Activated CD4-positive, alpha-beta T cell treated with anti-CD3 and anti-CD28 coated beads for 48 hours (primary cell): ENCODE data around the gene BFSP2.

ENCODE experiments used
- DNase-seq: peaks from one replicate; pipeline ENCODE4 v3.0.0-alpha.2; 2020

Gene BFSP2

DNA sequence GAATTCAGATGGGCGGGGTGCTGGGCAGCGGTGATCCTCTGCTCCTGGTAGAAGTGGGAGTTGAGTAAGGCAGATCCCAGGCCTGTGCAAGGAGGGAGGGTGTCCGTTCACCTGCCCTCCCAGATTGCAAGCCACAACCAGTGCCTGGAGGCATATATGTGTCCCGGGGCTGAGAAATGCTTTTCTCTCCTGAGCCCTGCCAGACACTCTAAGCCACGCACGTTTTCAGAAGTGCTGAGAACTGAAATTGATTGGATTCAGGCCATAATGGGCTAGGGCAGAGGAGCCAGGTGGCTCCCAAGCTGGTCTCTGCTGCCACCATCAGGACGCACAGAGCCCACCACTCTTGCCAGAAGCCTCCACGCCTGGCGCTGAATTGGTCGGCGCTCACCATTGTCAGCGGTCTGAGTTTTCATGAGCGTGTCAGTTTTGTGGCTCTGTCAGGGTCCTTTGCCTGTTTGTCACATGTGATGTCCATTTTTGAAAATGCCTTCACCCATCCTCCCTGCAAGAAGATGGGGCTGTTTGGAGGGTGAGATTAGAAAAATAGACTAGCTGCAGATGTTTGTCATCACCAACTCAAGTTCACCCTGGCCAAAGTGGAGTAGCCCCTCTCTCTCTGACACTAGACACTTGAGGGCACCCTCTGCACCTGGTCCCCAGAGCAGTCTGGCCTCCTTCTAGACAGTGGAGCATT lies 15.4 kb upstream of the BFSP2 start:
- DNase-seq: peak; percentile 62

DNA sequence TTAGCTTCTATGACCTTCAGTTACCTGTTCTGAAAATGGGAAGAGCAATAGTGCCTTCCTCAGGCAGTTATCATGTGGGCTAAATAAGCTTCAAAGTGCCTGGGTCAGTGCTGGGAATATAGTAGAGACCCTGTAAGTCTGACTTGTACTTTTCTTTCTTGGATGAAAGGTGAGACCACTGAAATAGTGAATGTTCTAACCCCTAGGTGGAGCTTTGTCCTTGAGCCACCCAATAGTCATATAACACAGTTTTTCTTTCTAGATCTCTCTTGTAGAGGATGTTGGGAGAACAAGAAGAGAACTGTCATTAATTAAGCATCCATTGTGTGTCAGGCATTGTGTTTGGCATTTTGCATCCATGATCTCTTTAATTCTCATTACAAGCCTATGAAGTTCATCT lies 13.0 kb upstream of the BFSP2 start:
- no peak for DNase-seq

DNA sequence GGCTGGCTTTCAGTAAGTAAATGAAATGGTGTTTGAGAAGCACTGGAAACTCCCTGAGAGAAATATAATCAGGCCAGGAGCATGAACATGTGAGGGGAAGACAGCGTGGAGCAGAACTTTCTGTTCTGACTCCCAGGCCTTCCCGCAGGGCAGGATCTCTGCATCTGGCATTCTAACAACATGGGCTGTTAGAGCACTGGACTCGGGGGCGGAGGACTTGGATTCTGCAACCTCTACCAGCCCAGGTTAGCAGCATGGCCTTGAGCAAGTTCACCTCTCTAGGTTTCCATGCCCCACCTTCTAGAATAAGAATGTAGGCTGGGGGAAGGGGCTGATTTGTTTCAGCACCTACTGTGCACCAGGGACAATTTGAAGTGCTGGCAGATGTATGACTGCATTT lies 12.5 kb upstream of the BFSP2 start:
- no peak for DNase-seq

DNA sequence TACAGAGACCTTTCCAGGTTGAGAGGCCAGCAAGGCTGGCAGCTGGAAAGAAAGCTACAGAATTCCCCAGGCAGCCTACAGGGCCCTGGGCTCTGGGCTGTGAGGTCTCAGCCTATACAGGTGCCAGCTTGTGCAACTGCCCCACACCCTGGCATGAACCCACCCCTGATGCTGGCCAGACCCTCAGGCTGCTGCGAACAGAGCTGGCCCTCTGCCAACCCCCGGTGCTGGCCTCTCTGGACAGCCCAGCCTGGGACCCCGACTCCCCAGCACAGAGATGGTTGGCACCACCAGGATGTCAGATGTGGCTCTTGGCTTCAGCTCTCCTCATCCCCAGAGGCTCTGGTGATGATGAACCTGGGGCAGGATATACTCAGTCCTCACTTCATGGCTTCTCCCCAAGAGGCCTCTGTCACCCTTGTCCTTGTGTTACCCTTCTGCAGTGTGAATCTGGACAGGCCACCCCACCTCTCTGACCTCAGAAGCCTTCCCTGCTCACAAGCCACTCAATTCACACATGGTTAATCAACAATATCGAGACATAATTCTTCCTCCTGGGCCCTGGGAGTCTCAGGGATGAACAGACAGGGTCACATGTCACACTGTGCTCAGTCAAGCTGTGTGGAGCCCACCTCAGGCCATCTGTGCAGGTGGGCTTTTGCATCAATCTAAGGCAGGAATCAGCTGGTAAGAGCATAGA lies 11.0 kb upstream of the BFSP2 start:
- no peak for DNase-seq

DNA sequence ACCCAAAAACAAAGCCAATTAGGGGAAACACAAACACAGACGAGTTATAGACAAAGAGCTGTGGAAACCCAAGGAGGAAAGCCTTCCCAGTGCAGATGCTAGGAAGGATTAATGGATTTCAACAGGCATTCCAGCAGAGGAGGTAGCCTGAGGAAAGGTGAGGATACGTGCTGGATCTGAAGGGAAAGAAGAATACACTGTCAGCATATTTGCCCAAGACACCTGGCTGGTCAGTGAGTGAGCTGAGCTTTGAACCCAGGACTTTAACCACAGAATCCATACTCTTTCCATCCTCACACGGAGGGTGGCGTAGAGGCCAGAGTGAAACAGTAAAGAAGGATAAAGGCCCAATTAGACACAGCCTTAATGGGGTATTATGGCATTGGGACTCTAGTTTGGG lies 9.1 kb upstream of the BFSP2 start:
- no peak for DNase-seq

DNA sequence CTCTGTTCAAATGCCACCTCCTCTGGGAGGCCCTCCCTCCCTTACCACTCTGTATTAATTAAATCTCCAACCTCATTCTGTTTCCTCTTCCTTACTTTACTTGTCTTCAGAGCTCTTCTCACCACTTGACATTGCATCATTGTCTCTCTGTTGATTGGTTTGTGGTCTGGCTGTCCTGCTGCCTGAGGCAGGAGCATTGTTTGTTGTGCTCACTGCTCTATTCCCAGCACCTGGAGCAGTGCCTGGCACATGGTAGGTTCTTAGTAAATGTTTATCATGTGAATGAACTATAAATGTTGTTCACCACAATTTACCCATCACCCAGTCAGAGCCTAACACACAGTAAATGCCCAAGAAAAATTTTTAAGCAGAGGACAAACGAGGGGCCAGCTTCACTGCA lies 6.7 kb upstream of the BFSP2 start:
- no peak for DNase-seq

DNA sequence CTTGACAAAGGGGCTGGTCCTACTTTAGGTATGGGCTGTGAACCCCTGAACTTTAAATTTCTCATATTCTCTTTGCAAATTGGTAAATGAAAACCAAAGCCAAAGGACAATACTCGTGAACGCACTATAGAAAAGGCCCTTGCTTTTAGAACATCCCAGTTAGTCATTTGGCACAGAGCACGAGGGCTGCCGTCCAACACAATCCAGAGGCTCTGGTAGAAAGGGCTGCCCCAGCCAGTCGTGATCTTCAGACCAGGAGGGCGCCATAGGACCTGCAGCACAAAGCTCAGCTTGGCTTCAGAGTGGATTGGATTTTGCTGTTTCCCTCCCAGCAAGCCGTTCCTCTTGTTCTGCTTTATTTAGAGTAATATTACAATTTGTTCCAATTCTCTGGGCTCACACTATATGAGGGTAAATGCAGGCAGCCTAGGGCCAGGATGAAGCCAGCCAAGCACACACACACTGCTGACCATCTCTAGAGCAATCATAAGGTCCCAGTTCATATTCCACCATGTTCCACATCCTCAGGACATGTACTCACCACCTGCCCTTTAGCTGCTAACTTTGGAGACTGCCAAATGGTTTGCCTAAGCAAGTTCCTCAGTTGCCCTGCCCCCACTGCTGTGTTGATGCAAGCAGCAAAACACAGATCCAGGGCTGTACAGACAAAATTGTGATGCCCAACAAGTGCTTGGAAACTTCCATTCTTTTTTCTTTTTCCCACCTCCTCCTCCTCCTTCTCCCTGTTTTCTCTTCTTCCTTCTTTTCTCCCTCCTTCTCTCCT lies 6.0 kb upstream of the BFSP2 start:
- DNase-seq: no peak

DNA sequence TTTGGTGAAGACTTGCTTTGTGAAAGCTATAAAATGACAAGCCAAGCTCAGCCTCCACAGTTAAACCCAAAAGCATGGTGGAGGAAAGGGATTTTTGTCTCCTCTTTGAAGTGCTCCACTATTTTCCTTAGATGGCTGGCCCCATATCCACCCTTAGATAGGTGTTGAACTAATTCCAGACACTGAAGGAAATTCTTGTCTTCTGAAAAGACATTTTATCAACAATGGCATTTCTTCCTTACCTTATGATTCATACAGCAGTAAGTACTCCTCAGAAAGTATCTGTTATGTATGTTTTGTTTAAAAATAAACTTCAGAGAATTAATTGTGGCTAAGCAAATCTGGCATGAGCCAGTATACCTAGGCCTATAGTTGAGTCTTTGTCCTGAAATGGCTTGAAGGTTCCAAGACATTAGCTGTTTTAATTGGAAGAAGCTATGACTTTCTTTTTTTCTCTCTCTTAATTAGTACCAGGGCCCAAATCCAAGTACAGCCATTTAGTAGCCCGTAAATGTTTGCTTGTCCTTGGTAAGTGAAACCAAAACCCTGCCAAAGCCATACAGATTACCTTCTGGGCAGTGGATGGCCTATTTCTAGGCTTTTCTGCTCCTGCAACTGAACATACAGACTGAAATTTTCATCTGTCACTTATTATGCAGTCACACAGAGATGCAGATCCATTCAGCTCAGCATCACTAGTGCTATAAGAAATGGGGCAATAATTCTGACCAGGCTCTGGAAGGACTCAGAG lies 5.1 kb upstream of the BFSP2 start:
- no peak for DNase-seq

DNA sequence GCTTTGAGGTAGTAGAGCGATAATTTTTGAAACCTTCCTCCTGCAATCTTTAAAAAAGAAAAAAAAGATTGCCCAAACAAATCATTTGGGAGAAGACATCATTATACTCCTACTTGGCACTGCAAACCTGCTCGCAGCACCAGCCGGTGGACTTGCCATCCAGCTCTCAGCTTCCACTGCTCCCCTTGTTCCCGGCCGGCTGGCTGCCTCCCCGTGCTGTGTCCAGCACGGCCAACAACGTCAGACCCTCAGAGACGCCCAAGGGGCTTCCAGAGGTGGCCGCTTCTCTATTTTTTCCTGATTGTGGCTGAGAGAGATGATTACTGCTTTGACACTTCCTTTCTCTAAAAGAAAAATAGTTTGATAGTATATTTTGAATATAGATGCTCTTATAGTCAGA lies 3.0 kb upstream of the BFSP2 start:
- no peak for DNase-seq

DNA sequence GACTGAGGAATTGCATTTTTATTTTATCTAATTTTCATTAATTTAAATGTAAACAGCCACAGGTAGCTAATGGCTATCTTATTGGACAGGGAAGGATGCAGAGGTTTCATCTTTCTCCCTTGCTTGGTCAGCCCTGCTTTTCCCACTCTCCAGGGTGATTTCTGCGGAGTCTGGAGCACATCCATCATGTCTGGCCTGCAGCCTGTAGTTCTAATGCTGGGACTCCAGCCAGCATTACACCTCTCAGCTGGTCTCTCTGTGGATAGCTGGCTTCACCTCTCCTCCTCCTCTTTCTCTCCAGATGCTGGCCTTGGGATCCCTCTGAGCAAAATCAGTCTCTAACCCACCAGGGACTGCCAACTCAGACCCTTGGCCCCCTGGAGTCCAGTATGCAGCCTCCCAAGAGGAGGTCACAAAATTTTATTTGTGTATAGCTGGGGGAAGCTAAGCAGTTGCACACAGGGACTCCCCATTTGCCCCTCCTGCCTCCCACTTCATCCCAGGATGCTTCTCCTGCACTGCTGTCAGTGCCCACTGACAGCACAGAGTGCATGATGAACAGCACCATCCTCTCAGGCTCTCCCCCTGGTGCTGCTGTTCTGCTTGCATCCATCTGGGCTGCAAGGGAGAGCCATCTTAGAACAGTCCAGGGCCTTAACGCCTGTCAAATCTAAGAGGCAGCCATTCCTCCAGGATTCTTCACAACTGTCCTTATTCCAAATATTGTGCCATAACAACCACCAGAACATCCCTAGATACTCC lies 1.7 kb downstream of the BFSP2 start:
- DNase-seq: no peak

DNA sequence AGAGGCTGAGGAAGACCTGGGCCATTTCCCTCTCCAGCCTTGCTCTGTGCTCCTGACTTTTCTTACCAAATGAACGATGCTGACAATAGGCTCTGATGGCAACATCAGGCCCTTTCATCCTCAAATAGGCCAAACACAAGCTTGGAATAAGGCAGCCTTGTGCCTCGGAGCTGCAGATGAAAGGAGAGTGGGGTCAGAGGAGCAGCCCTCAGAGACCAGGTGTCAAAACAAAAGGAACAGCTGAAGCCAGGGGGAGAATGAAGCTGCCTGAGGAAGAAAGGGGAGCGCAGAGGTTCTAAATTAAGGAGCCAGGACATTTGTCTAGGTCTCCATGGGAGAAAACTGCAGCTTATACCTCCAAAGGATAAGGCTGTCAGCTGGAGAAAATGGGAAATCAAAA lies 5.1 kb downstream of the BFSP2 start:
- DNase-seq: no peak

DNA sequence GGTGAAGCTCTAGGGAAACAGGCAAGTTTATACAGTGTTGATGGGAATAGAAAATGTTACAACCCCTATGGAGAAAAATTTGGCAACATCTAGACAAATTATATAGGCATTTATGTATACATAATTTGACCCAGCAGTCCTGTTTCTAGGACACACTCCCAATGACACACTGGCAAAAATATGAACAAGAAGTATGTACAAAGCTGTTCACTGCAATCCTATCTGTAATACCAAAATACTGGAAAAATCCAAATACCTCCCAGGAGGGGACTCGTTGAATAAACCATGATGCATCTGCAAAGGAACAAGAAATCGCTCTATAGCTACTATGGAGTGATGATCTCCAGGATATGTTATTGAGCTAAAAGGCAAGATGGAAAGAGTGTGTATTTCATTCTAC lies 8.5 kb downstream of the BFSP2 start:
- no peak for DNase-seq

DNA sequence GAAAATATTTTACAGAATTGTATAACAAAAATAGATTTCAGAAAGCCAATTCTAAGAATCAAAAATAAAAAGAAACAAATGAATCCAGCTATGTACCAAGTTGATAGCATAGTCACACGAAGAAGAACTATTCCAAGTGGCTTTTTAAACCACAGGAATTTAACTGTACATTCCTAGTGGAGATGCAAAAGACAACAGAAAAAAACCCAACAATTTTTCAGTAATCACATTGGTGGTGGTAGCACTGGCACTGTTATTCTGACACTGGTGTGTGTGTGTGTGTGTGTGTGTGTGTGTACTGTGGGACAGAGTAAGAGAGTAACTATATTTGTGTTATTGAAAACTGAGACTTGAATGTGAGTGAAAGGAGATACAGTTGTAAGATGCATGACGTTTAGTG lies 9.1 kb downstream of the BFSP2 start:
- no peak for DNase-seq

DNA sequence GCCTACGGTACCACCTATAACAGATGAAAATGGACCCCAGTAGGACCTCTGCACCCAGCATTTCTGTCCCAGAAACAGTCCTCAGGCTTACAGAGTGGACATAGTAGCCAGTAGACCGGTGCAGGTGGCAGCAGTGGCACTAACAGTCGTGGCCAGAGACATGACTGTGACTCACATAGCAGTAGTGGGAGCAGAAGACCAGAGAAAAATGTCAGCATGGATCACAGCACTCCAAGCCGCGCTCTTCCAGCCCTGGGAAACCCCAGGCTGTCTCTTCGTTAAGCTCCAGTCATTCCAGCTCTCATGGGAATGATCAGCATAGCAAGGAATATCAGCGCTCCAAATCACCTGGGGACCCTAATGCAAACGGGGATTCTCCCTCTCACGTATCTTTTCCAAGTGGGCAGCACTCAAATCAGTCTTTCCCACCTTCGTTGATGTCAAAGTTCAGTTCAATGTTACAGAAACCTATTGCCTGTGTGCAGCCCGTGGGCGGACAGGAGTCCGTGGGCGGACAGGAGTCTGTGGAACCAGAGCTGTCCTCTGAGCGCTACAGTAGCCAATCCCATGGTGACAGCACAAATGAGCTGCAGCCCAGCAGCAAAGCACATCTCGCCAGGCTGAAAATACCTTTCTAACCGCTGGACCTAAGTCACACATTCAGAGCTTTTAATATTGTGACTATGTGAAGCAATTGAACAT lies 10.5 kb downstream of the BFSP2 start:
- DNase-seq: no peak

DNA sequence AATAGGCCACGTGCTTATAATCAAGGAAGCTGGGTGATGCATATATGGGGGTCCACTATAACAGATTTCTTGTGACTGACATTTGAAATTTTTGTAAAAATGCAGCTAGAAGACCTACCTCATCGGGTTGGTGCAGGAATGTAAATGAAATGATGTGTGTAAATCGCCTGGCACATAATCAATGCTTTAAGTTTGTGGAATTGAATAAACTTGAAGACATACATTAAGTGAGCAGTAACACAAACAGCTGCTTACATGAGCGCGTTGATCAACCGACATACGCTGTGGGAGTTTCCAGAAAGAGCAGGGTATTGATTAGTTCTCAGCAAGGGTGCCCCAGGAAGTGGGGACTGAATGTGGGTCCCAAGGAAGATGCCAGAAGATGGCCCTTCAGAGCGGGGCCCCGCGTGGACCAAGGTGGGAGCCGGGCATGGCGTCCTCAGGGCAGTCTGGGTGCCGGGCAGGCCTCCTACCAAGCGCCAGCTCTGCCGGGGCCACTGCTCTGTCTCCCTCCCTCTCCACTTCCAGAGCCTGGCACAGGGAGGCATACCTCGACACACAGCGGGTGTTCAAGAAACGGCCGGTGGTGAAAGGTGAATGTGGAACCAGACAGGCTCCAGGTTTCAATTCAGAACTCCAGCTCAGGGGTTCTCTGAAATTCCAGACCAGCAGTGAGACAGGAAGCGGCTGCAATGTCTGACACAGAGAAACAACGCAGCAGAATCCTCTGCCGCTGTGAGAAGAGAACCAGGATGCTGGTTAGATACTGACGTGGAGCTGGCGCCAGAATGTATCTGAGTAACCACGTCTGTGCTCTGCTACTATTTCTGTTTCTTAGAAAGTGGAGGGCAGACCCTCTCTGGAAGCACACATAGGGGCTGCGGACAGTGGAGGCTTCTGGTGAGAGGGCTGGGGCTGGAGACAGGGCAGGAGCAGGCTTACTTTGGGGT lies 12.6 kb downstream of the BFSP2 start:
- DNase-seq: no peak

DNA sequence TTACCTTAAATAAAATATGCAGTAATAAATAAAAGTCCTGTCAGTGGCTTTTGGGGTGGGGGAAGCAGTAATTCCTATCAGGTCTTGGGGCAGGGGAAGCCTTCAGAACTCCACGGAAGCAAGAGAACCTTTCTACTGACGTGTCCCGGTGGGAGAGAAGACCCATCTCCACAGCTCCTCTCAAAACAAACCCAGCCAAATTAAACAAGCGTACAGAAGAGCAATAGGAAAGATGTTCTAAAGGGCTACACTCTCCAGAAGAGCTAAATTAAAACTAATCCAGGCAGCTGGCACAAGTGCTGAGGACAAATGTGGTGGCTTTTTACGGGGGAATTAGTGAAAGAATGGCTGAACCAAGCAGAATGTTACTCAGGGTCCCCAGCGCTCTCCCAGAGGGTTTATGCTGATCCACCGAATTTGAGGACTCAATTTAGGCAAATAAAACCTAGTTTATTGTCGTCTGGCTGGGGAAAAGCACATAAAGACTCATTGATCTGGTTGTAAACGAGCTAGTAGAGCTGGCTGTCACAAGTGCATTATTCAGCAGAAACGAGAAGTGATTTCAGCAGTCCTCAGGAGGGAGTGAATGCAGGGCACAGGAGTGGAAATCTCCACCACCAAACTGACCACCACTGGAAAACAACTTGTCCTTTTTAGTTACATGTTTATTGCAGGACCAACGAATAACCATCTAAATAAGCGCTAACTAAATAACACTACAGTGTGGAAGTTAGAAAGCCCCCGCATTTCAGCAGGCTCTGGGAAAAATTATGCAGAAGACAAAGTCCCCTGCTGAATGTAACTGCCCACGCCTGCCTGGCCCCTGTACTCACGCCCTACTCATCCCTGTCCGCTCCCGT lies 13.5 kb downstream of the BFSP2 start:
- no peak for DNase-seq

DNA sequence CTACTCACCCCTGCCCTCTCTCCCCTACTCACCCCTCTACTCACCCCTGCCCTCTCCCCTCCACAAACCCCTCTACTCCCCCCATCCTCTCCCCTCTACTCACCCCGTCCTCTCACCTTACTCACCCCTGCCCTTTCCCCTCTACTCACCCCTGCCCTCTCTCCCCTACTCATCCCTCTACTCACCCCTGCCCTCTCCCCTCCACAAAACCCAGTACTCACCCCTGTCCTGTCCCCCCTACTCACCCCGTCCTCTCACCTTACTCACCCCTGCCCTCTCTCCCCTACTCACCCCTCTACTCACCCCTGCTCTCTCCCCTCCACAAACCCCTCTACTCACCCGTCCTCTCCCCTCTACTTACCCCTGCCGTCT lies 14.2 kb downstream of the BFSP2 start:
- DNase-seq: no peak

DNA sequence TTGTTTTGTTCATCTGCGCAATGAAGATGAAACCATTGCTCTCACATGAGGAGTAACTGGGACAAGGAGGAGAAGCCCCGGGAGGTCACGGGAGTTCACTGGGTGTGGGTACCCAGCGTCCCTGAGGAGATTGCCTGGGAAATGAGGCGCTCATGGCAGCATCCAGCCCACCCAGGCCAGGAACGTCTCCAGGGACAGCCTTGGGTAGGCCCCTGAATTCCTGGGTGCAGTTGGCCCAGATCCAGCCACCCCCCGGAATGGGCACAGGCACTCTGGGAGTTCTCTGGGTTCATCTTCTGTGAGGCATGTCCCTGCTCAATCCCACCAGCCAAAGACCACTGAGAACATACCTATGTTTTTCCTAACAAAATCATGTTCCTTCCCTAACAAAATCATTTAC lies 18.5 kb downstream of the BFSP2 start:
- no peak for DNase-seq

DNA sequence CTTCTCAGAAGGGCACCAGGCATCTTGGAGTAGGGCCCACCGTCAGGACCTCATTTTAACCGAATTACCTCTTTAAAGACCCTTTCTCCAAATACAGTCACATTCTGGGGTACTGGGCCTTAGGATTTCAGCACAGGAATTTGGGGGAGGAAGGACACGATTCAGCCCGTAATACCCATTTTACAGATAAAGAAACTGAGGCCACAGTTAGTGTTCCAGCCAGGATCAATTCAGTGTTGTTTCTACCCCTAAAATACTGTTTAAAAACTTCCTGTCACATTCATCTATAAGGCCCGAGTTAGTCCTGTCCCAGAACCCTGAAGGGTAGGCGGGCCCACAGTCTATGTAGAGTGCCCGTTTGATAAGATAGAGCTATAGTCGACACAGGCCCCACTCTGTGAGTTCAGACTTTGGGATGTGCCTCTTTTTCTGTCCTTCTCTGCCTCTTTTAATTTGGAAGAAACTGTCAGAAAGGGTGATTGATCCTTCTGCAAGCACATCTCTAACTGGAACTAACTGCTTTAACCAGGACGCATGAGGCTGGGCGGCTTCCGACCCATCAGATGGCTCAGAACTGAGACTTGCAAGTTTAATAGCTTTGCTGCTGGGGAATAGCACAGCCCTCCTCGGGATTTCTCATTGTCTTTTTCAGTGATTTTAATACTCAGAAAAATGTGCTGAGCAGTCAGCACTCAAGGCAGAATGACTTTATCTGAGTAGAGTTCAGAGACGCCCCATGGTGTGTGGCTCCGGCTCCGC lies 19.5 kb downstream of the BFSP2 start:
- DNase-seq: no peak
